ENCODE results near the gene BAZ1A.
"Not testable (repeated sequence)": the region's sequence is repeated elsewhere in the genome, so short reads cannot be mapped to it uniquely, and the experiment has no call there.

The BAZ1A gene

DNA sequence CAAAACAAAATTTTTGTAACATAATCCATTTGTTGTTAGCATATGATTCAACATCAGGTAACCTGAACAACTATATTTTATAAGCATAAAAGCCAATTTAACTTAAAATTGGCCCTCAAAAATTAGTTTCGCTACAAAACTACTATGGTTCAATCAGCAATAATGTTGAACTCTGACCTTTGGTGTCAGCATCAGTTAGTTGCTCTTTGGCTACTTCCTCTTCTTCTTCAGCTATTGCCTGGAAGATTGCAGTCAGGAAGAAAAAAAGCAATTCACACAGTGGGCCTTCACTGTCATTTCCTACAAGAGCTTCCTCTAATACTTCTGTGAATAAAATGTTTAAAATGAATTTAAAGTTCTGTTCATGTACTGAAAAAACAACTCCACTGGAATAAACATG lies 82.6 kb downstream of the BAZ1A start:
- DNase-seq (ENCODE audit: low read depth in 3 of 3, low spot score in 1 of 3) = no peak

DNA sequence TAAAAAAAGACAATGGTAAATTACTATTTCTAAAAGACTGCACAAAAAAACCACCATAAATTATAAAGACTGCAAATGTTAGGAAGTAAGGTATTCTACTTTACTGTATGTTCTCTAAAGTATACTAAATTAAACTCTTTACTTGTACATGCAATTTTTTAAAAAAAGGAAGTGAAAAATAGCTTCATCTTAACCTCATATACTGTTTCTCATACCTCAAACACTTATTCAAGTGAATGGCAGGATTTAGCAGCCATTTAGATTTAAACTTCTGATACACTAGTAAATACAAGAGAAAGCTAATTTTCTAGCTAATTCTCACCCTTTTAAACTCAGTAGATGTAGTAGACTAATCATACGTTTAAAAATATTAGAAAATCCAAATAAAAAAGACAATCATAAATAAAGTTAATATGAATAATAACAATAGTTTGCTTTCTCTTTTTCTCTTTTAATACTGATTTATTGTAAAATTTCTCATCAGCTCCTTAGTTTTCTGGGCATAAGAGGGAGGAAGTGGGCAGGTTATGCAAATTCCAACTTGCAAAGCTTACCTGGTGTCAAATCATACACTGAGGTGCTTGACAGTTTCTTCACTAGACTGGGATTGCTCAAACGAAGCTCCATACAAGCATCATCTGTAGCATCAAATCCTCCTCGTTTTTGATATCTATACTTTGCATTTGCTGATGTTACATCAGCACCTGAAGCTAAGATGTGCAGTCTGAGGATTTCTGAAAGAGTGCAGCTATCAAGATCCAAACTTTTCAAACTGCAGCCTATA lies 89.7 kb downstream of the BAZ1A start:
- DNase-seq (ENCODE audit: low read depth in 3 of 3, low spot score in 1 of 3) = no peak

DNA sequence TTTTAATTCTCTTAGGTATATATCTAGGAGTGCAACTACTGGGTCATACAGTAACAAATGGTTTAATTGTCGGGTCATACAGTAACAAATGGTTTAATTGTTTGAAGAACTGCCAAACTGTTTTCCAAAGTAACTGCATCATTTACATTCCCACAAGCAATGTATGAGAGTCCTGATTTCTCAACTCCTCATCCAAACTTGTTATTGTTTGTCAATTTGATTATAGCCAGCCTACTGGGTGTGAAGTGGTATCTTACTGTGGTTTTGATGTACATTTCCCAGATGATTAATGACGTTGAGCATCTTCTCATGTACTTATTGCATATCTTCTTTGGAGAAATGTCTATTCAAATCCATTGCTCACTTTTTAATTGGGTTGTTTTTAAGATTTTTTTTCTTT lies 93.1 kb downstream of the BAZ1A start:
- DNase-seq (ENCODE audit: low read depth in 3 of 3, low spot score in 1 of 3) = no peak

DNA sequence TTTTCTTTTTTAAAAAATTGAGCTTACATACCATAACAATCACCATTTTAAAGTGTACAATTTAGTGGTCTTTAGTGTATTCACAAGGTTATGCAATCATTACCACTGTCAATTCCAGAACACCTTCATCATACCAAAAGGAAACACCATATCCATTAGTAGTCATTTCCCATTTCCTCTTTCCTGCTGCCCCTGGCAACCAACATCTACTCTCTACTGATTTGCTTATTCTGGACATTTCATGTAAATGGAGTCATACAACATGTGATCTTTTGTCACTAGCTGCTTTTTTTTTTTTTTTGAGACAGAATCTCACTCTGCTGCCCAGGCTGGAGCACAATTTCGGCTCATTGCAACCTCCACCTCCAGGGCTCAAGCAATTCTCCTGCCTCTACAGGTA lies 93.9 kb downstream of the BAZ1A start:
- no peak for DNase-seq (ENCODE audit: low read depth in 3 of 3, low spot score in 1 of 3)

DNA sequence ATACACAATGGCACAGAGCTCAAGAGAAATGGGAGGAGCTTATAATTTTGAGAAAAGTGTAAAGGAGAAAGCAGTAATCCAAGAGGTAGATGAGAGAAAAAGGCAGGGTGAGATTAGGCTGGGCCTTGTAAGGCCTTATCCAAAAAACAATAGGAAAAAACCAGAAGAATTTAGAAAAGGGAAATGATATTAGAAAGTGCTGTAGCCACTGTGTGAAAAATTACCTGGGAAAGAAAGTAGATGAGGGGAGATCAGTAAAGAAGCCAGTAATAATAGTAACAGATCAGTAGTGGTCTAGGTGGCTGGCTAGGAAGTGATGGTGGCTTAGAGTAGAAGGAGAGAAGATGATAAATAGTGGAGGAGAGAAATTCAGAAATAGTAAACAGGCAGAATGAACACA lies 94.5 kb downstream of the BAZ1A start:
- no peak for DNase-seq (ENCODE audit: low read depth in 3 of 3, low spot score in 1 of 3)

DNA sequence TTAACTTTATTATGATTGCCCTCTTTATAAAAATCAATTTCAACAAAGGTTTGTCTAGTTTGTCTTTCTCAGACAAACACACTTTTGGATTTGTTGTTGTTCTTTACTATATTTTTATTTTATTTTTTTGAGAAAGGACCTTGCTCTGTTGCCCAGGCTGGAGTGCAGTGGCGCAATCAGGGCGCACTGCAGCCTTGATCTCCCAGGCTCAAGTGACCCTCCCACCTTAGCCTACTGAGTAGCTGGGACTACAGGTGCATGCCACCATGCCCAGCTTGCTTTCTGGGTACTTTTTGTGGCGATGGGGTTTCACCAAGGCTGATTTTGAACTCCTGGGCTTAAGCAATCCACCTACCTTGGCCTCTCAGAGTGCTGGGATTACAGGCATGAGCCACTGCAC lies 96.4 kb downstream of the BAZ1A start:
- DNase-seq (ENCODE audit: low read depth in 3 of 3, low spot score in 1 of 3) = no peak

DNA sequence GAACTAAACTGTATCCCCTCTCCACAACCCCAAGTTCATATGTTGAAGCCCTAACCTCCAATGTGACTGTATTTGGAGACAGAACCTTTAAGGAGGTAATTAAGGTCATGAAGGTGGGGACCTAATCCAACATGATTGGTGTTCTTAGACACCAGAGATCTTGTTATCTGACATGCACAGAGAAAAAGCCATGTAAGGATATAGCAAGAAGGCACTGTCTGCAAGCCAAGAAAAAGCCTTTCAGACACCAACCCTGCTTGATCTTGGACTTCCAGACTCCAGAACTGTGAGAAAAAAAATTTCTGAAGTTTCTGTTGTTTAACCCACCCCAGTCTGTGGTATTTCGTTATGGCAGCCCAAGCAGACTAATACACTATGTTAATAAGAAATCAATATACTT lies 98.5 kb downstream of the BAZ1A start:
- no peak for DNase-seq (ENCODE audit: low read depth in 3 of 3, low spot score in 1 of 3)

DNA sequence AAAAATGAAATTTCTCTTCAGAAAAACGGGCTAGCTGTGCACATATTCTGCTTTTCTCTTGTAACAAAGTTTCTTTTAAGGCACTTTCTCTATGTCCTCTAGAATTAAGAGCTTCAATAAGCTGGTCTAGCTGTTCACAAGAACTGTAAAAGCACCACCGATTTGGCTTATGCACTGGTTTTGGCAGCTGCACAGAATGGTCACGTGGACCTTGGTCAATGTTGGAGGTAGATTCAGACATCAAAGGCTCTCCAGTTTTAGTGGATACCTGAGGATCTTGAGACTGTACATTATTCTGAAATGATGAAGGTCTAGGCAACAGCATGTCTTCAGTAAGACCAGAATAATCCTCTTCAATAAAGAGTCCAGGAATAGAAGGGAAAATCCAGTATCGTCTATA lies 99.2 kb downstream of the BAZ1A start:
- DNase-seq (ENCODE audit: low read depth in 3 of 3, low spot score in 1 of 3) = no peak

DNA sequence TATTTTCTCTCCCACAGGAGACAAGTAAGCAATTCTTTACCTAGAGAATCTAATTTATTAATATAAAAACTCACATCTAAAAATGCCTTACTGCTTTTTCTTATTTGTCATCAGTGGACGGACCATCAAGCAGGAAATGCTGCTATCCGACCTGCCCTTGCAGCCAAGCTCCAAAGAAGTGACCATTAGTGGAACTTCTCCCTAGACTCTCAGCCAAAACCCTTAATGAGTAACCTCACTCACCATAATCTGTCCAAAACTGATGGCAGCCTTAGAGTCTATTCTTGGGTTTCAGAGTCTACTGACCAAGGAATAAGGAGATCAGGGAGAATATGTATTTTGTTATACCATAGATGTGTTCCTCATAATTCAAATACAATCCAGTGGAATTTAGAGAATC lies 99.8 kb downstream of the BAZ1A start:
- DNase-seq (ENCODE audit: low read depth in 3 of 3, low spot score in 1 of 3) = no peak

DNA sequence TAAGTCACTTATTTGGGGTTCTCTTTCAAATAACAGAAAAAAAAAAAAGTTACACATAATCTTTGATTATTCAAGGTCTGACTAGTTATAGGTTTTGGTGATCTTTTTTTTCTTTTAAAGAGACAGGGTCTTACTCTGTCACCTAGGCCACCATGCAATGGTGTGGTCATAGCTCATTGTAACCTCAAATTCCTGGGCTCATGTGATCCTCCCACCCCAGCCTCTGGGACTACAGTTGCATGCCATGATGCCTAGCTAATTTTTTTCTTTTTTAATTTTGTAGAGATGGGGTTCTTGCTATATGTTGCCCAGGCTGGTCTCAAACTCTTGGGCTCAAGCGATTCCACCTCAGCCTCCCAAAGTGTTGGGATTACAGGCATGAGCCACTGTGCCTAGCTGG lies 104.3 kb downstream of the BAZ1A start:
- no peak for DNase-seq (ENCODE audit: low read depth in 3 of 3, low spot score in 1 of 3)

DNA sequence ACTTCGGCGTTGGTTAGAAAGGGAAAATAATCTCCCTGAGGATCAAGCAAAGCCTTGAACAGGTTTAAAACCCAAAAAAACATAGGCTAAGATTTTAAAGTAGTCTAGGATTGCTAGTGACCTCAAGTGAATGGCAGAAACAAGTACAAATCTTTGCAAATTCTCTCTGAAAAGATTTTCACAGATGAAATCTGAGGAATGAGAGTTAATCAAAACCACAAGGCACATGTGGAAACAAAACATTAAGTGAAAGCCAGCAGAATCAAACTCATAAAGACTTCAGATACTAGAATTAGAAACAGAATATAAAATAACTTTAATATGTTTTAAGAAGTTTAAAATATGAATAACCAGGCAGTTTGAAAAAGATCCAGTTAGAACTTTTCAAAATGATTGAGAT lies 108.6 kb downstream of the BAZ1A start:
- no peak for DNase-seq (ENCODE audit: low read depth in 3 of 3, low spot score in 1 of 3)

DNA sequence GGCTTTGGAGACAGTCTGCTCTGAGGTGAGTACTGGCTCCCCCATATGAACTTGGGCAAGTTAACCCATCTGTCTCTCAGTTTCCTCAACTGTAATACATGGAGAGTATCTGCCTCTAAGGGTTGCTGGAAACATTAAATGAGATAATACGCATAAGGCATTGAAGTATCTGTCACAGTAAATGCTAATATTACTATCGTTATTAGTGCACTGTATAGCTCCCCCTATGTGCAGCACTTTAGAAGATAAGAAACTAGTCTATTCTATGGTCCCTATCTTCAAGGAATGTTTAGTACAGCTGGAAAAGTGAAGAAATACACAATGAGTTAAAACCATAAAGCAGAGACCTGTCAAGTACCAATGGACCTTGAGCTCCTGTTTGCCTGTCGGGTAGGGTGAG lies 109.1 kb downstream of the BAZ1A start:
- no peak for DNase-seq (ENCODE audit: low read depth in 3 of 3, low spot score in 1 of 3)

DNA sequence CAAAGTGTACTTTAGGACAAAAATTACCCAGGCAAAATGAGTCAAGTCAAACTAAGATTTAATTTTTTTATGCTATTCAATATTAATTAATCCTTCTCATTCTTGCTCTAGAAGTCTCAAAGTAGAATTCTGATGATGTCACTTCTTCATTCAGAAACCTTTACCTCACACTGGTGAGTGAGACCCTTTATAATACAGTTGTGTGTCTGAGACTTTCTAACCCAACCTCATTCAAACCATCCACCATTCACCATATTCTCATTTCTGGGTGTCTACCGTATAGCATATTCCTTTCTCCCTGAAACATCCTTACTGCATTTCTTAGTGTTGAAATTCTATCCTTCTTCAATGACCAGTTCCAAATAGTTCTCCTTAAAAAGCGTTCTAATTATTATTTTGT lies 119.9 kb downstream of the BAZ1A start:
- no peak for DNase-seq (ENCODE audit: low read depth in 3 of 3, low spot score in 1 of 3)

DNA sequence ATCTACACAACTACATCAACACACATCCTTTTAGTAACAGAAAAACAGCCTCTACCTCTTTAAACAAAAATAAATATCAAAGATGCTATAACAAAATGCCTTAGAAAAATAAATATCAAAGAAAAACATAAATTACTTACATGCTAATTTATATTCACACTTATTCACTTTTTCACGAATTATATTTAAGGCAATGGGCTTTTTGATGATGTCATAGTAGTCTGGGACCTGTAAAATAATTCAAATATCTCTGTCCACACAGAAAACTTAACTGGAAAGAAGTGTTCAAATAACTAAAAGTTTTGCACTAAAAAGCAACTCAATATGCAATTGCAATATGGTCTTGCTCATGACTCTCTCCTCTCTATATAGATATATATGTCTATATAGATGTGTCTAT lies 120.5 kb downstream of the BAZ1A start:
- DNase-seq (ENCODE audit: low read depth in 3 of 3, low spot score in 1 of 3) = no peak

DNA sequence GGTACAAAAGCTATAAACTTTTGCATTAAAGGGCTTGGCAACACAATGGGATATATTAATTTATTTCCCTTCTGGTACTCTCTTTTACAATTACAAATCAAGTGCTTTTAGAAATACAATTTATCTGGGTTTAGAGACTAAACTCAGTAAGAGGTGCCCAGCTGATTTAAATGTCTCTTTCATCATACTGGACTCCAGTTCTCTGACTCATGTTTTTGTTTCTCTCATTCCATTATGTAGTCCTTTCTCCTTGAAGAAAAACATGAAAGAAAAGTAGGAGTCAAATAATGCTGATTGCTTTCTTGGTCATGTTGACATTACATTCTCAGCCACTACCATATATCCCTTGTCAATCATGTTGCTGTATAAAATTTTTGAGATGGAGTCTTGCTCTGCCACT lies 124.5 kb downstream of the BAZ1A start:
- no peak for DNase-seq (ENCODE audit: low read depth in 3 of 3, low spot score in 1 of 3)

DNA sequence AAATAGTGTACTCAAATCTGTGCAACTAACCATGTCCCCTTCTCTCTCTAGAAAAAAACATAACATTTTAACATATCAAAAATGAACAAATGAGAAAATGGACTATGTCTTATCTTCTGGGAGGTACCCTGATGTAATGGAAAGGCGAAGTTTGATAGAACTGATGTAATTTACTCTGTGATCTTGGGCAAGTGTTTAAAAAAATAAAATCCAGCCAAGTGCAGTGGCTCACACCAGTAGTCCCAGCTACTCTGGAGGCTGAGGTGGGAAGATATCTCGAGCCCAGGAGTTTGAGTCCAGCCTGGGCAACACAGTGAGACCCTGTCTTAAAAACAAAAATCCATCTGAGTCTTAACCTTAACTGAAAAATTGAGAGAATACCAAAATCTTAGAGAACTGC lies 124.9 kb downstream of the BAZ1A start:
- DNase-seq (ENCODE audit: low read depth in 3 of 3, low spot score in 1 of 3) = no peak

DNA sequence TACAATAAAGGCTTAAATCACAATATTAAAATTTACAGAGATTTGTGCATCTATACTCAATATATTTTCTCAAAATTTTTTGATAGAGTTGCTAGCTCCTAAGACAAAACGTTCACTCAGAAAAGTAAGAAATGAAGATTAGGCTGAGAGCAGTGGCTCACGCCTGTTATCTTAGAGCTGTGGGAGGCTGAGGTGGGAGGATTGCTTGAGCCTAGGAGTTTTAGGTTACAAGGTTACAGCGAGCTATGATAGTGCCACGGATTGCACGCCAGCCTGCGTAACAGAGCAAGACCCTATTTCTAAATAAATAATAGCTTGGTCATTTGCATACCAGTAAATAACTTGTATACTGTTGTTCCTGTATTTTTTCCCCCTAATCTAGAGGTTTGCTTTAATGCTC lies 125.8 kb downstream of the BAZ1A start:
- DNase-seq (ENCODE audit: low read depth in 3 of 3, low spot score in 1 of 3) = no peak

DNA sequence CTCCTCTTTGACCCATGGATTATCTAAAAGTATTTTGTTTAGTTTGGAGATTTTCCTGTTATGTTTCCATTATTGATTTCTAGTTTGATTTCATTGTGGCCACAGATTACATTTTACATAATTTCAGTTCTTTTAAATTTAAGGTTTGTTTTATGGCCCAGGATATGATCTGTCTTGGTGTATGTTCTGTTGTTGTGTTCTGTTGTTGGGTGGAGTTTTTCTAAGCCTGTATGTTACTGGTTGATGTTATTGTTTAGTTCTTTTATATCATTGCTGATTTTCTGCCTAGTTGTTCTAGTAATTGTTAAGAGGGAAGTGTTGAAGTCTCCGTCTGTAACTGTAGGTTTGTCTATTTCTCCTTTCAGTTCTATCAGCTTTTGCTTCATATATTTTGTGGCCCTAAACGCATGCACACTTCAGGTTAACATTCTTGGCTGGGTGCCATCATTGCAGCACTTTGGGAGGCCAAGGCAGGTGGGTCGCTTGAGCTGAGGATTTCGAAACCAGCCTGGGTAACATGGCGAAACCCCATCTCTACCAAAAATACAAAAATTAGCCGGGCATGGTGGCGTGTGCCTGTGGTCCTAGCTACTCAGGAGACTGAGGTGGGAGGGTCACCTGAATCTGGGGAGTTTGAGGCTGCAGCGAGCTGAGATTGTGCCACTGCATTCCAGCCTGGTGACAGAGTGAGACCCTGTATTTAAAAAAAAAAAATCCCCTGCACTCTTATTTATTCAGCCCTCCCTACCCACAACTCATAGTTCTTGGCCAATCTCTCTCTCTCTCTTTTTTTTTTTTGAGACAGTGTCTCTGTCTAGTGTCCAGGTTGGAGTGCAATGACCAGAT lies 132.7 kb downstream of the BAZ1A start:
- DNase-seq (ENCODE audit: low read depth in 3 of 3, low spot score in 1 of 3) = no peak

DNA sequence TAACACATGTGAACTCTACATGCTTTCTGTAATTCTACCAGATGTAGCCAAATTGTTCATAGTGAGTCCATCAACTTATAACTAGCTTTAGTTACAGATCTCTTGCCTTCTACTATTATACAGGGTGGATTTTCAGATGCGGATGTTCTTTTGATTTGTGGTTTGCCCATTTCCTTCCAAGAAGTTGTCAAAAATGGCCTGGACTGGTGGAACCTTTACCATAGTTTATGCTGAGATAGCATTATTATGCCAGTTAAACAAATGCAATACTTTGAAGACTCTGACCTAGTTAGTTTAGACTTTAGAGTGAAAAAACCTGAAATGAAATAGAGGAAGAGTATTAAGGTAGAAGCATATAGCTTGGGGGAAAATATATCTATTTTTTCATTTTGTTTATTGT lies 133.3 kb downstream of the BAZ1A start:
- no peak for DNase-seq (ENCODE audit: low read depth in 3 of 3, low spot score in 1 of 3)

DNA sequence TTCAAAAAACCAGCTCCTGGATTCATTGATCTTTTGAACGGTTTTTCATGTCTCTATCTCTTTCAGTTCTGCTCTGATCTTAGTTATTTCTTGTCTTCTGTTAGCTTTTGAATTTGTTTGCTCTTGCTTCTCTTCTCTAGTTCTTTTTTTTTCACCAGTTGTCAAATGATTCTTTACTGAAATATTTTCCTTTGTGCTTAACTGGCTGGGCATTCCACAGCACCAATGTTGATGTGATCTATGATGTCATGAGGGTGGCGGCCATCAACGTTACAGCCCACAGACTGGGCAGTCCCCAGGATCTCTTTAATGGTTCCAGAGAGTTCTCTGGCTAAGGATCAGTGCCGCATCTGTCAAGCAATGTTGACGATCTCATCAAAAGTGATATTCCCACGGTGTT lies 135.0 kb downstream of the BAZ1A start:
- not testable (repeated sequence) for DNase-seq (ENCODE audit: low read depth in 3 of 3, low spot score in 1 of 3)

DNA sequence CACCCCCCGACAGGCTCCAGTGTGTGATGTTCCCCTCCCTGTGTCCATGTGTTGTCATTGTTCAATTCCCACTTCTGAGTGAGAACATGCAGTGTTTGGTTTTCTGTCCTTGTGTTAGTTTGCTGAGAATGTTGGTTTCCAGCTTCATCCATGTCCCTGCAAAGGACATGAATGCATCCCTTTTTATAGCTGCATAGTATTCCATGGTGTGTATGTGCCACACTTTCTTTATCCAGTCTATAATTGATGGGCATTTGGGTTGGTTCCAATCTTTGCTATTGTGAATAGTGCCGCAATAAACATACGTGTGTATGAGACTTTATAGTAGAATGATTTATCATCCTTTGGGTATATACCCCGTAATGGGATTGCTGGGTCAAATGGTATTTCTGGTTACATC lies 138.1 kb downstream of the BAZ1A start:
- not testable (repeated sequence) for DNase-seq (ENCODE audit: low read depth in 3 of 3, low spot score in 1 of 3)

DNA sequence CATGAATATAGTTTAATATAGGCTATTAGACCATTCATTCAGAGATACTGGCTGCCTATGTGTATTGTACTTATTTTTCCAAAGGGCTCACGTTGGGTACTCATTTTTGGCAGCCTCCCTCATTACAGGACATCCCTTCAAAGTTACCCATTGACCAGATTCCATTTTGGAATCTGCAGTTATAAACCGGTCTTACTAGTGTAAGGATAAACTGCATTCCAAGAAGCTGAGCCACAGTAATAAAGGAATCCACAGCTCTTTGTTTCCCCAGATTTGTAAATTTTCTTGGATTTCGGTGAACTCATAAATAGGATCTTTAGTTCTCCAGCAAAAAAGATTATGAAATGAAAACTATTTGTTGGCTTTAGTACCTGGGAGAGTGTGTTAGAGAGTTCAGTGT lies 141.9 kb downstream of the BAZ1A start:
- DNase-seq (ENCODE audit: low read depth in 3 of 3, low spot score in 1 of 3) = no peak

DNA sequence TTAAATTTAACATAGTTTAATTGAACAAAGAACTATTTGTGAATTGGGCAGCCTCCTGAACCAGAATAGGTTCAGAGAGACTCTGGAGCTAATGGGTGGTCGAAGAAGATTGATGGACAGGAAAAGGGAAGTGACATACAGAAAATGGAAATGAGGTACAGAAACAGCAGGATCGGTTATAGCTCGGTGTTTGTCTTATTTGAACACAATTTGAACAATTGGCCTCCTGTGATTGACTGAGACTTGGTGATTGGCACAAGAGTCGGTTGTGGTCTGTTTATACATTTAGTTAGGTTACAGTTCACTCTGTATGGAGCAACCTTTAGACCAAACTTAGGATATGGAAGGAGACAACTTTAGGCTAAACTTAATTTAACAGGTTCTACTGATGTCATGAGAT lies 142.4 kb downstream of the BAZ1A start:
- no peak for DNase-seq (ENCODE audit: low read depth in 3 of 3, low spot score in 1 of 3)
